Liver (tissue), 9 donors: ENCODE results near the gene AKT3. TPM values are rescaled to one million over a fixed set of nuclear protein-coding genes. Genes with fewer than 3 reads are reported as not detected.
A peak's percentile ranks its signal among the peaks of the same experiment; 100 is the strongest.

Experiments used
- DNase-seq: peaks from one replicate; pipeline ENCODE4 v3.0.0-alpha.2; 2017; ENCODE audit warnings: low spot score
- H3K27ac ChIP-seq, 2 donors: one replicate each; pipeline ENCODE4 v1.7.0; 2013; ENCODE audit warnings: inconsistent platforms in 2 of 2, low read length in 2 of 2, control low read depth in 1 of 2, low read depth in 1 of 2, mild to moderate bottlenecking in 1 of 2
- H3K27me3 ChIP-seq, 4 donors: one replicate each; pipeline versions ENCODE4 v1.6.1 to v1.7.0; 2013; ENCODE audit warnings: low read length in 3 of 4, inconsistent platforms in 1 of 4, mild to moderate bottlenecking in 1 of 4, moderate library complexity in 1 of 4; ENCODE audit not compliant: control insufficient read depth in 4 of 4, insufficient read depth in 4 of 4
- H3K36me3 ChIP-seq, 4 donors: one replicate each; pipeline versions ENCODE4 v1.6.1 to v1.7.0; 2013; ENCODE audit warnings: low read length in 3 of 4, mild to moderate bottlenecking in 3 of 4, low read depth in 1 of 4, moderate library complexity in 1 of 4; ENCODE audit not compliant: control insufficient read depth in 4 of 4, insufficient read depth in 3 of 4
- H3K4me1 ChIP-seq, 4 donors: one replicate each; pipeline versions ENCODE4 v1.6.1 to v1.7.0; 2013; ENCODE audit warnings: low read length in 3 of 4, mild to moderate bottlenecking in 3 of 4, moderate library complexity in 1 of 4; ENCODE audit not compliant: control insufficient read depth in 4 of 4, insufficient read depth in 4 of 4
- H3K4me3 ChIP-seq, 3 donors: one replicate each; pipeline versions ENCODE4 v1.6.1 to v1.7.0; 2013; ENCODE audit warnings: low read length in 3 of 3, control low read depth in 1 of 3, low read depth in 1 of 3, mild to moderate bottlenecking in 1 of 3
- H3K9ac ChIP-seq, 2 donors: one replicate each; pipeline ENCODE4 v1.7.0; 2013; ENCODE audit warnings: low read length in 2 of 2, mild to moderate bottlenecking in 2 of 2, moderate library complexity in 2 of 2, control low read depth in 1 of 2, low read depth in 1 of 2
- H3K9me3 ChIP-seq, 4 donors: one replicate each; pipeline versions ENCODE4 v1.6.1 to v1.7.0; 2013; ENCODE audit warnings: low read length in 3 of 4; ENCODE audit not compliant: control insufficient read depth in 4 of 4
- EGR1 ChIP-seq, 2 donors: IDR thresholded peaks; 2 replicates each; pipeline ENCODE4 v1.6.1; 2016 to 2018; ENCODE audit warnings: antibody characterized with exemption in 2 of 2, low read depth in 2 of 2
- FOXA1 ChIP-seq: IDR thresholded peaks from 2 replicates; pipeline ENCODE4 v1.6.1; 2016; ENCODE audit warnings: antibody characterized with exemption
- FOXA2 ChIP-seq: IDR thresholded peaks from 2 replicates; pipeline ENCODE4 v1.6.1; 2016; ENCODE audit warnings: antibody characterized with exemption
- GABPA ChIP-seq, 2 donors: IDR thresholded peaks in 1 of 2; conservative IDR thresholded peaks in 1 of 2; 2 replicates each; pipeline ENCODE4 v1.6.1; 2016; ENCODE audit warnings: antibody characterized with exemption in 2 of 2, mild to moderate bottlenecking in 1 of 2, moderate library complexity in 1 of 2
- HNF4A ChIP-seq, 2 donors: conservative IDR thresholded peaks; 2 replicates each; pipeline ENCODE4 v1.6.1; 2016; ENCODE audit warnings: antibody characterized with exemption in 2 of 2, mild to moderate bottlenecking in 2 of 2
- HNF4G ChIP-seq: IDR thresholded peaks from 2 replicates; pipeline ENCODE4 v1.6.1; 2016; ENCODE audit warnings: antibody characterized with exemption
- JUND ChIP-seq, 2 donors: IDR thresholded peaks; 2 replicates each; pipeline ENCODE4 v1.6.1; 2016; ENCODE audit warnings: antibody characterized with exemption in 2 of 2
- NR2F2 ChIP-seq: IDR thresholded peaks from 2 replicates; pipeline ENCODE4 v1.6.1; 2016; ENCODE audit warnings: antibody characterized with exemption
- RAD21 ChIP-seq, 2 donors: IDR thresholded peaks; 2 replicates each; pipeline ENCODE4 v1.6.1; 2016; ENCODE audit warnings: antibody characterized with exemption in 2 of 2, mild to moderate bottlenecking in 2 of 2
- RXRA ChIP-seq, 2 donors: IDR thresholded peaks; 2 replicates each; pipeline ENCODE4 v1.6.1; 2017 to 2018; ENCODE audit warnings: antibody characterized with exemption in 2 of 2, mild to moderate bottlenecking in 1 of 2
- SP1 ChIP-seq: IDR thresholded peaks from 2 replicates; pipeline ENCODE4 v1.6.1; 2018; ENCODE audit warnings: antibody characterized with exemption, mild to moderate bottlenecking
- TAF1 ChIP-seq: conservative IDR thresholded peaks from 2 replicates; pipeline ENCODE4 v1.6.1; 2016; ENCODE audit warnings: antibody characterized with exemption, mild to moderate bottlenecking
- YY1 ChIP-seq: IDR thresholded peaks from 2 replicates; pipeline ENCODE4 v1.6.1; 2016; ENCODE audit warnings: antibody characterized with exemption, mild to moderate bottlenecking
- WGBS: extraction: QIAGEN DNeasy Blood & Tissue Kit; methylation state at CpG from one replicate; pipeline ENCODE4 v1.1.7; 2013; 5-methylcytosine and 5-hydroxymethylcytosine counted together
- polyA plus RNA-seq, 2 donors: library from polyadenylated mRNA; stranded (reverse) in 1 of 2; unstranded in 1 of 2; fragments of 200-250 nt in 1 of 2; fragments of >200 nt in 1 of 2; fragmentation: Nextera tagmentation in 1 of 2; extraction: Ambion mirVana in 1 of 2; gene quantifications; one replicate each; pipeline versions ENCODE4 v1.2.1 to v1.2.3, GENCODE V29; 2013 to 2015
- total RNA-seq, 2 donors: library from RNA; depleted of rRNA; stranded (reverse); fragments of >200 nt; gene quantifications; one replicate each; pipeline ENCODE4 v1.2.3, GENCODE V29; 2014
- TF ChIP-seq, protein P1 (sequence below): IDR thresholded peaks from 2 replicates; pipeline ENCODE4 v1.6.1; 2016; ENCODE audit warnings: antibody characterized with exemption
- TF ChIP-seq, protein P2 (sequence below): IDR thresholded peaks from 2 replicates; pipeline ENCODE4 v1.6.1; 2016; ENCODE audit warnings: antibody characterized with exemption
- TF ChIP-seq, protein P3 (sequence below): IDR thresholded peaks from 2 replicates; pipeline ENCODE4 v1.6.1; 2016; ENCODE audit warnings: antibody characterized with exemption
- TF ChIP-seq, protein P4 (sequence below): fragments of 150-350 bp; IDR thresholded peaks from 2 replicates; pipeline ENCODE4 v1.5.1; 2017; ENCODE audit warnings: improper control_type of control experiment, low read depth, low read length; ENCODE audit not compliant: missing input control
- TF ChIP-seq, protein P5 (sequence below): IDR thresholded peaks from 2 replicates; pipeline ENCODE4 v1.6.1; 2016; ENCODE audit warnings: antibody characterized with exemption, mild to moderate bottlenecking
- donor health status: healthy.
- donor health status: healthy.
- donor health status: healthy.
- donor health status: healthy.
- donor health status: healthy.

Gene AKT3
- total and polyA plus RNA-seq, 4 donors, result 1.7 to 7.6 (median 2.8) TPM

DNA sequence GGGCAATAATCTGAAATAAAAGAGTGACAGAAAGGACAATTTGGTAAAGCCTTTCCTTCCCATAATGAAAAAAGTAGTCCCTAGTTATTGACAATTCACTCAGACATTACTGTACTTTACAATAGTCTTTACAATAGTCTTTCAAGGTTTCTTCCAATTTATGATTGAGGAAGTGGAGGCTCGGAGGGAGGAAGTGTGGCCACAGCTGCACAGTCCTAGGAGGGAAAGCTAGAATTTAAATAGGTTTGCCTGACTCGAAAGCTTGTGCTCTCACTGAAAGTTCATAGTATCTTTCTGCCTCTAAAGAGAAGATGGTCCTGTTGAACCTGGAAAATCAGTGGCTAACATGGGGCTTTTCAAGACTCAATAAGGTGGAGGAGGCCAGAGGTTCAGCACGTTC, 391.0 kb downstream of the AKT3 start:
- no peaks in the 10 kb centered on the region for H3K9me3 ChIP-seq
- peak overlapping the region; percentile 21 to 49 for H3K27ac ChIP-seq
- H3K4me1 ChIP-seq, result peaks cover 8 to 72% (median 41%) of the 10 kb centered on the region in 4 donors
- H3K27me3 ChIP-seq, result no peaks in the 10 kb centered on the region
- no peak overlapping the region for H3K9ac ChIP-seq
- DNase-seq, result no peak
- no peak overlapping the region for H3K4me3 ChIP-seq
- no peaks in the 10 kb centered on the region for H3K36me3 ChIP-seq
- 80% methylated on average over 3 of the region's 3 CpGs for whole genome bisulfite sequencing
- TF ChIP-seq, protein P1, sequence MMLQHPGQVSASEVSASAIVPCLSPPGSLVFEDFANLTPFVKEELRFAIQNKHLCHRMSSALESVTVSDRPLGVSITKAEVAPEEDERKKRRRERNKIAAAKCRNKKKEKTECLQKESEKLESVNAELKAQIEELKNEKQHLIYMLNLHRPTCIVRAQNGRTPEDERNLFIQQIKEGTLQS, result no peak
- TF ChIP-seq EGR1 (IDR thresholded peaks at IDR 0.05; ENCODE audit: low read depth in 2 of 2) (no peak), RXRA (IDR thresholded peaks at IDR 0.05) (no peak), RAD21 (IDR thresholded peaks at IDR 0.05) (no peak), NR2F2 (no peak), FOXA2 (no peak), FOXA1 (no peak), JUND (IDR thresholded peaks at IDR 0.05) (no peak), GABPA (IDR thresholded peaks at IDR 0.05 in 1 of 2, conservative IDR thresholded peaks at IDR 0.05 in 1 of 2) (no peak)
- TF ChIP-seq, protein P2, sequence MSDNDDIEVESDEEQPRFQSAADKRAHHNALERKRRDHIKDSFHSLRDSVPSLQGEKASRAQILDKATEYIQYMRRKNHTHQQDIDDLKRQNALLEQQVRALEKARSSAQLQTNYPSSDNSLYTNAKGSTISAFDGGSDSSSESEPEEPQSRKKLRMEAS, result no peak
- TF ChIP-seq, protein P3, sequence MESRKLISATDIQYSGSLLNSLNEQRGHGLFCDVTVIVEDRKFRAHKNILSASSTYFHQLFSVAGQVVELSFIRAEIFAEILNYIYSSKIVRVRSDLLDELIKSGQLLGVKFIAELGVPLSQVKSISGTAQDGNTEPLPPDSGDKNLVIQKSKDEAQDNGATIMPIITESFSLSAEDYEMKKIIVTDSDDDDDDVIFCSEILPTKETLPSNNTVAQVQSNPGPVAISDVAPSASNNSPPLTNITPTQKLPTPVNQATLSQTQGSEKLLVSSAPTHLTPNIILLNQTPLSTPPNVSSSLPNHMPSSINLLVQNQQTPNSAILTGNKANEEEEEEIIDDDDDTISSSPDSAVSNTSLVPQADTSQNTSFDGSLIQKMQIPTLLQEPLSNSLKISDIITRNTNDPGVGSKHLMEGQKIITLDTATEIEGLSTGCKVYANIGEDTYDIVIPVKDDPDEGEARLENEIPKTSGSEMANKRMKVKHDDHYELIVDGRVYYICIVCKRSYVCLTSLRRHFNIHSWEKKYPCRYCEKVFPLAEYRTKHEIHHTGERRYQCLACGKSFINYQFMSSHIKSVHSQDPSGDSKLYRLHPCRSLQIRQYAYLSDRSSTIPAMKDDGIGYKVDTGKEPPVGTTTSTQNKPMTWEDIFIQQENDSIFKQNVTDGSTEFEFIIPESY, result no peak

DNA sequence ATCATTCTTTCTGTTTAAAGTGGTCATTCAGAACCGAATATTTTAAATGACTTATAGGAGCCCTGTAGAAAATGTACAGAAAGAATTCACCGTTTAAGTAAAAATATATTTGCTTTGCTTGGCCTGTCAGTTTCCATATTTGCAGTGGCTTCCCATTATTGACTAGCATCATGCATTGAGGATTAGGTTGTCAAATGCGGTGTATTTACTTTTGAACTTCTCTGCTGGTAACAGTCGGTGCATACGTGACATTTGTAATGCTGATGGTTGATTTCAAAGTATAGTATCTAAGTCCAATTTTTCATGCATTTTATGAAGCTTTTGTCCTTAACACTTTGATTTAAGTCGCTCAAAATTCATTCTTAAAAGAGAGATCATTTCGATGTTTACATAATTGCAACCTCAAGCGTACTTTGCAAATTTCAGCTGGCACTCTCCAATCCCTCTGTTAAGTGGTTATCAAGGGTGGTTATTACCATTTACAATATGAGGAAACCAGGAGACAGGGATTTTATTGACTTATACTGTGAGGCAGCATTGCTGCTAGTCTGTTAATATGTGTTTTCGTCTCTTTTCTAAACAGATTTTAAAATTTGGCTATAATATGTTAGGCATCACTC, 392.6 kb downstream of the AKT3 start:
- Histone ChIP-seq H3K9me3 (no peaks in the 10 kb centered on the region), H3K9ac (peak overlapping the region; percentile 6 to 67), H3K4me3 (peak overlapping the region in 1 of 3 donors; percentile 8), H3K27me3 (no peaks in the 10 kb centered on the region), H3K27ac (peak overlapping the region; percentile 70 to 72), H3K4me1 (peaks cover 12 to 79% (median 35%) of the 10 kb centered on the region in 4 donors), H3K36me3 (no peaks in the 10 kb centered on the region)
- no peak for DNase-seq
- WGBS, result 42% methylated on average over 9 of the region's 9 CpGs
- TF ChIP-seq RAD21 (IDR thresholded peaks at IDR 0.05), result no peak
- TF ChIP-seq, protein P4, sequence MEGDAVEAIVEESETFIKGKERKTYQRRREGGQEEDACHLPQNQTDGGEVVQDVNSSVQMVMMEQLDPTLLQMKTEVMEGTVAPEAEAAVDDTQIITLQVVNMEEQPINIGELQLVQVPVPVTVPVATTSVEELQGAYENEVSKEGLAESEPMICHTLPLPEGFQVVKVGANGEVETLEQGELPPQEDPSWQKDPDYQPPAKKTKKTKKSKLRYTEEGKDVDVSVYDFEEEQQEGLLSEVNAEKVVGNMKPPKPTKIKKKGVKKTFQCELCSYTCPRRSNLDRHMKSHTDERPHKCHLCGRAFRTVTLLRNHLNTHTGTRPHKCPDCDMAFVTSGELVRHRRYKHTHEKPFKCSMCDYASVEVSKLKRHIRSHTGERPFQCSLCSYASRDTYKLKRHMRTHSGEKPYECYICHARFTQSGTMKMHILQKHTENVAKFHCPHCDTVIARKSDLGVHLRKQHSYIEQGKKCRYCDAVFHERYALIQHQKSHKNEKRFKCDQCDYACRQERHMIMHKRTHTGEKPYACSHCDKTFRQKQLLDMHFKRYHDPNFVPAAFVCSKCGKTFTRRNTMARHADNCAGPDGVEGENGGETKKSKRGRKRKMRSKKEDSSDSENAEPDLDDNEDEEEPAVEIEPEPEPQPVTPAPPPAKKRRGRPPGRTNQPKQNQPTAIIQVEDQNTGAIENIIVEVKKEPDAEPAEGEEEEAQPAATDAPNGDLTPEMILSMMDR, result no peak
- no peak for TF ChIP-seq TAF1
- TF ChIP-seq FOXA2, result peak; percentile 46
- TF ChIP-seq YY1, result peak; percentile 87
- TF ChIP-seq, protein P1, result no peak
- no peak for TF ChIP-seq HNF4G
- peak in 1 of 2 donors; percentile 43 for TF ChIP-seq RXRA (IDR thresholded peaks at IDR 0.05)
- TF ChIP-seq HNF4A (conservative IDR thresholded peaks at IDR 0.05), result peak in 1 of 2 donors; percentile 49
- TF ChIP-seq SP1, result no peak
- no peak for TF ChIP-seq GABPA (IDR thresholded peaks at IDR 0.05 in 1 of 2, conservative IDR thresholded peaks at IDR 0.05 in 1 of 2)
- no peak for TF ChIP-seq NR2F2
- peak in 1 of 2 donors; percentile 21 for TF ChIP-seq JUND (IDR thresholded peaks at IDR 0.05)
- no peak for TF ChIP-seq FOXA1
- TF ChIP-seq, protein P3, result no peak
- TF ChIP-seq EGR1 (IDR thresholded peaks at IDR 0.05; ENCODE audit: low read depth in 2 of 2), result no peak
- TF ChIP-seq, protein P2, result peak; percentile 24
- TF ChIP-seq, protein P5, sequence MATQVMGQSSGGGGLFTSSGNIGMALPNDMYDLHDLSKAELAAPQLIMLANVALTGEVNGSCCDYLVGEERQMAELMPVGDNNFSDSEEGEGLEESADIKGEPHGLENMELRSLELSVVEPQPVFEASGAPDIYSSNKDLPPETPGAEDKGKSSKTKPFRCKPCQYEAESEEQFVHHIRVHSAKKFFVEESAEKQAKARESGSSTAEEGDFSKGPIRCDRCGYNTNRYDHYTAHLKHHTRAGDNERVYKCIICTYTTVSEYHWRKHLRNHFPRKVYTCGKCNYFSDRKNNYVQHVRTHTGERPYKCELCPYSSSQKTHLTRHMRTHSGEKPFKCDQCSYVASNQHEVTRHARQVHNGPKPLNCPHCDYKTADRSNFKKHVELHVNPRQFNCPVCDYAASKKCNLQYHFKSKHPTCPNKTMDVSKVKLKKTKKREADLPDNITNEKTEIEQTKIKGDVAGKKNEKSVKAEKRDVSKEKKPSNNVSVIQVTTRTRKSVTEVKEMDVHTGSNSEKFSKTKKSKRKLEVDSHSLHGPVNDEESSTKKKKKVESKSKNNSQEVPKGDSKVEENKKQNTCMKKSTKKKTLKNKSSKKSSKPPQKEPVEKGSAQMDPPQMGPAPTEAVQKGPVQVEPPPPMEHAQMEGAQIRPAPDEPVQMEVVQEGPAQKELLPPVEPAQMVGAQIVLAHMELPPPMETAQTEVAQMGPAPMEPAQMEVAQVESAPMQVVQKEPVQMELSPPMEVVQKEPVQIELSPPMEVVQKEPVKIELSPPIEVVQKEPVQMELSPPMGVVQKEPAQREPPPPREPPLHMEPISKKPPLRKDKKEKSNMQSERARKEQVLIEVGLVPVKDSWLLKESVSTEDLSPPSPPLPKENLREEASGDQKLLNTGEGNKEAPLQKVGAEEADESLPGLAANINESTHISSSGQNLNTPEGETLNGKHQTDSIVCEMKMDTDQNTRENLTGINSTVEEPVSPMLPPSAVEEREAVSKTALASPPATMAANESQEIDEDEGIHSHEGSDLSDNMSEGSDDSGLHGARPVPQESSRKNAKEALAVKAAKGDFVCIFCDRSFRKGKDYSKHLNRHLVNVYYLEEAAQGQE, result peak; percentile 20
